Small intestine (tissue), 7 donors: ENCODE results near the gene RPS2. TPM values are rescaled to one million over a fixed set of nuclear protein-coding genes. Genes with fewer than 3 reads are reported as not detected.

Experiments
- DNase-seq, 2 donors: peaks; one replicate each; pipeline versions ENCODE4 v3.0.0 to v3.0.0-alpha.2; 2013
- FAIRE-seq: peaks from 2 replicates; lab custom pipeline; 2012; peaks lifted over from hg19 to GRCh38; lab: Jason Lieb, UNC
- H3K27ac ChIP-seq, 3 donors: one replicate each; pipeline ENCODE4 v1.5.1; 2013; ENCODE audit warnings: low read length in 2 of 3, mild to moderate bottlenecking in 2 of 3, control low read depth in 1 of 3, inconsistent platforms in 1 of 3, low read depth in 1 of 3, moderate library complexity in 1 of 3
- H3K27me3 ChIP-seq, 3 donors: one replicate each; pipeline ENCODE4 v1.6.1; 2013; ENCODE audit warnings: low read length in 3 of 3, inconsistent platforms in 1 of 3; ENCODE audit not compliant: control insufficient read depth in 3 of 3, insufficient read depth in 3 of 3
- H3K36me3 ChIP-seq, 3 donors: one replicate each; pipeline ENCODE4 v1.6.1; 2013; ENCODE audit warnings: low read length in 3 of 3, inconsistent platforms in 1 of 3, low read depth in 1 of 3, mild to moderate bottlenecking in 1 of 3, moderate library complexity in 1 of 3; ENCODE audit not compliant: control insufficient read depth in 3 of 3, insufficient read depth in 2 of 3
- H3K4me1 ChIP-seq, 3 donors: one replicate each; pipeline ENCODE4 v1.6.1; 2013; ENCODE audit warnings: low read length in 2 of 3, inconsistent platforms in 1 of 3, low read depth in 1 of 3, mild to moderate bottlenecking in 1 of 3, moderate library complexity in 1 of 3; ENCODE audit not compliant: control insufficient read depth in 3 of 3, insufficient read depth in 2 of 3
- H3K4me3 ChIP-seq, 3 donors: one replicate each; pipeline ENCODE4 v1.5.1; 2013; ENCODE audit warnings: low read length in 3 of 3, control low read depth in 1 of 3, inconsistent platforms in 1 of 3, low read depth in 1 of 3, mild to moderate bottlenecking in 1 of 3, moderate library complexity in 1 of 3
- H3K9me3 ChIP-seq, 2 donors: one replicate each; pipeline ENCODE4 v1.6.1; 2013; ENCODE audit warnings: low read depth in 1 of 2, low read length in 1 of 2; ENCODE audit not compliant: control insufficient read depth in 2 of 2, insufficient read depth in 1 of 2
- WGBS, 3 donors: extraction: QIAGEN DNeasy Blood & Tissue Kit; methylation state at CpG; one replicate each; pipeline ENCODE4 v1.1.7; 2013; 5-methylcytosine and 5-hydroxymethylcytosine counted together
- polyA plus RNA-seq, 4 donors: library from polyadenylated mRNA; stranded (reverse) in 3 of 4; unstranded in 1 of 4; fragments of 200-250 nt in 3 of 4; fragments of 120-200 nt in 1 of 4; gene quantifications; one replicate each; pipeline versions ENCODE4 v1.2.1 to v1.2.3, GENCODE V29; 2013
- donor health status: healthy with polysubstance abuse.
- donor health status: control.
- donor health status: control.
- donor health status: Bipolar disorder and iron deficiency.
- donor health status: healthy.

The RPS2 gene
- polyA plus RNA-seq, 4 donors: 1,075 to 4,112 (median 2,558) TPM

GRCh38 chr16:1993731-1994131, 29.1 kb upstream of the RPS2 start:
- peaks cover 0 to 21% (median 0%) of the 10 kb centered on the region in 3 donors for H3K4me1 ChIP-seq
- H3K4me3 ChIP-seq: no peak overlapping the region
- H3K27me3 ChIP-seq: peaks cover under 1 to 25% (median 14%) of the 10 kb centered on the region in 3 donors
- H3K9me3 ChIP-seq: peaks cover 0 to 7% of the 10 kb centered on the region in 2 donors
- H3K36me3 ChIP-seq: peaks cover 3 to 30% (median 3%) of the 10 kb centered on the region in 3 donors
- FAIRE-seq (no peak), DNase-seq (peak in 1 of 2 donors; percentile 17)
- no peak overlapping the region for H3K27ac ChIP-seq
- 49 to 59% (median 51%) methylated on average over 2 of the region's 2 CpGs for WGBS, 3 donors

- Histone ChIP-seq H3K4me1 (peaks cover 0 to 21% (median 0%) of the 10 kb centered on the region in 3 donors), H3K27me3 (peaks cover 3 to 35% (median 15%) of the 10 kb centered on the region in 3 donors), H3K9me3 (peaks cover 0 to 7% of the 10 kb centered on the region in 2 donors), H3K27ac (peak overlapping the region in 1 of 3 donors; percentile 48), H3K4me3 (no peak overlapping the region), H3K36me3 (peaks cover 0 to 23% (median 3%) of the 10 kb centered on the region in 3 donors)
- 52 to 70% (median 59%) methylated on average over 30 to 50 of the region's 50 CpGs for WGBS, 3 donors
- FAIRE-seq: no peak
- DNase-seq: no peak
These were observed 28.2 kb upstream of the RPS2 start for GRCh38 chr16:1992704-1993317.

- peaks cover 0 to 21% (median 0%) of the 10 kb centered on the region in 3 donors for H3K4me1 ChIP-seq
- peaks cover 0 to 7% of the 10 kb centered on the region in 2 donors for H3K9me3 ChIP-seq
- peaks cover 0 to 23% (median 3%) of the 10 kb centered on the region in 3 donors for H3K36me3 ChIP-seq
- peak overlapping the region in 2 of 3 donors; percentile 63 to 77 for H3K27ac ChIP-seq
- FAIRE-seq (no peak), DNase-seq (peak; percentile 93)
- H3K27me3 ChIP-seq: peaks cover 3 to 35% (median 15%) of the 10 kb centered on the region in 3 donors
- H3K4me3 ChIP-seq: peak overlapping the region in 1 of 3 donors; percentile 36
- WGBS, 3 donors: 3 to 14% (median 12%) methylated on average over 55 to 96 of the region's 96 CpGs
These were observed 27.5 kb upstream of the RPS2 start for GRCh38 chr16:1991948-1992703.

GRCh38 chr16:1991588-1991947, 26.9 kb upstream of the RPS2 start:
- DNase-seq (no peak), FAIRE-seq (no peak)
- Histone ChIP-seq H3K4me3 (peak overlapping the region in 1 of 3 donors; percentile 36), H3K27ac (peak overlapping the region in 2 of 3 donors; percentile 63 to 77), H3K9me3 (peaks cover 0 to 7% of the 10 kb centered on the region in 2 donors), H3K4me1 (peaks cover 0 to 22% (median 0%) of the 10 kb centered on the region in 3 donors), H3K27me3 (peaks cover 3 to 35% (median 15%) of the 10 kb centered on the region in 3 donors), H3K36me3 (peaks cover 0 to 23% (median 5%) of the 10 kb centered on the region in 3 donors)
- WGBS, 3 donors: 12 to 17% (median 13%) methylated on average over 14 to 22 of the region's 22 CpGs

- Histone ChIP-seq H3K27me3 (peaks cover 3 to 35% (median 15%) of the 10 kb centered on the region in 3 donors), H3K27ac (peak overlapping the region in 1 of 3 donors; percentile 77)
- WGBS, 3 donors: 5 to 8% (median 7%) methylated on average over 18 of the region's 18 CpGs
These were observed 26.5 kb upstream of the RPS2 start for GRCh38 chr16:1991135-1991551.

GRCh38 chr16:1990351-1991134, 25.9 kb upstream of the RPS2 start:
- H3K27me3 ChIP-seq: peaks cover 3 to 35% (median 15%) of the 10 kb centered on the region in 3 donors
- peaks cover 0 to 32% (median 0%) of the 10 kb centered on the region in 3 donors for H3K4me1 ChIP-seq
- FAIRE-seq: no peak
- peak overlapping the region in 1 of 3 donors; percentile 41 for H3K27ac ChIP-seq
- peaks cover 0 to 7% of the 10 kb centered on the region in 2 donors for H3K9me3 ChIP-seq
- H3K36me3 ChIP-seq: peaks cover 2 to 30% (median 5%) of the 10 kb centered on the region in 3 donors
- peak; percentile 40 to 53 for DNase-seq
- WGBS, 3 donors: 0 to 2% (median 2%) methylated on average over 35 to 50 of the region's 50 CpGs
- H3K4me3 ChIP-seq: peak overlapping the region; percentile 22 to 35 (median 23)

More at GRCh38 chr16:1991135-1991551, 26.5 kb upstream of the RPS2 start:
- Histone ChIP-seq H3K36me3 (peaks cover 2 to 26% (median 5%) of the 10 kb centered on the region in 3 donors), H3K4me3 (peak overlapping the region in 1 of 3 donors; percentile 36), H3K9me3 (peaks cover 0 to 7% of the 10 kb centered on the region in 2 donors), H3K4me1 (peaks cover 0 to 26% (median 0%) of the 10 kb centered on the region in 3 donors)
- FAIRE-seq (no peak), DNase-seq (peak; percentile 34 to 38)

GRCh38 chr16:1990101-1990350, 25.4 kb upstream of the RPS2 start:
- DNase-seq (no peak), FAIRE-seq (no peak)
- H3K27ac ChIP-seq: no peak overlapping the region
- peaks cover 0 to 37% (median 0%) of the 10 kb centered on the region in 3 donors for H3K4me1 ChIP-seq
- H3K4me3 ChIP-seq: peak overlapping the region in 2 of 3 donors; percentile 22 to 35
- 0 to 2% (median 0%) methylated on average over 3 to 25 of the region's 25 CpGs for WGBS, 3 donors
- H3K9me3 ChIP-seq: peaks cover 0 to 7% of the 10 kb centered on the region in 2 donors
- H3K27me3 ChIP-seq: peaks cover 3 to 35% (median 15%) of the 10 kb centered on the region in 3 donors
- peaks cover 2 to 30% (median 2%) of the 10 kb centered on the region in 3 donors for H3K36me3 ChIP-seq
